Central memory CD4-positive, alpha-beta T cell (primary cell): ENCODE results near the gene TSPAN18.

Source experiments
- DNase-seq: peaks from one replicate; pipeline ENCODE4 v3.0.0; 2022

Gene TSPAN18

DNA sequence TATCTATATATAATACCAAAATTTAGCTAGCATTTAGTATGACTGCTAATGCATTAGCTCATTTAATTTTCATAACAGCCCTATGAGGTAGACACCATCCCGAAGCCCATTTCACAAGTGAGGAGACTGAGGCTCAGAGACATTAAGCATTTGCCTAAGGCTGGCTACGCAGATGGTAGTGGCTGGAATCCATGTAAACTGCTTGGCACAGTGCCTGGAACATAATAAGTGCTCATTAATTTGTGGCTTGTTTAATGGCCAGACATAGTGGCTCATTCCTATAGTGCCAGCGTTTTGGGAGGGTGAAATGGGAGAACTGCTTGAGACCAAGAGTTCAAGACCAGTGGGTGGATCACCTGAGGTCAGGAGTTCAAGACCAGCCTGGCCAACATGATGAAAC is 241.7 kb downstream of the TSPAN18 start:
- DNase-seq, result no peak

DNA sequence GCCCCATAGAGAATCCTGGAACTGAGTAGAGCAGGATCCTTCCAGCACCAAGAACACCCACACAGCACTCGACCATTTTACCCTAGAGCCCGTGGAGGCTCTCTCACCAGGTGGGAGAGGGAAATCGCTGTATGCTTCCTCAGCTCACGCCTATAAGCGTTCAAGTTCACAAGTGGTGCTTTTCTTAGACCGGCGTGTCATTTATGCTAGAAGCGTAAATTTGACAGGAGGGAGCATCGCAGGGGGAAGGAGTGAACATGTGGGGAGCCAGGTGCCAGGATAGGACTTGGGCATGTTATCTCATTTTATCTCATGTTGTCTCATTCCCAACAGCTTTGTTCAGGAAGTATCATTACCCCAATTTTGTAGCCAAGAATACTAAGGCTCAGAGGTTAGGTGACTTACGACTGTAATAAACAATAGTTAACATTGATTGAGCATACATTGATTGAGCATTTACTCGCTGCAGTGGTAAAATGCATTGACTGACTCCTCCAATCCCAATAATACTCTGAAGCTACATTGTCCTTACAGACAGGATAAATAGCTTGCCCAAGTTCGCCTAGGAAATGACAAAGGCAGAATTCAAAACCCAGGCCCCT is 243.0 kb downstream of the TSPAN18 start:
- DNase-seq, result no peak

DNA sequence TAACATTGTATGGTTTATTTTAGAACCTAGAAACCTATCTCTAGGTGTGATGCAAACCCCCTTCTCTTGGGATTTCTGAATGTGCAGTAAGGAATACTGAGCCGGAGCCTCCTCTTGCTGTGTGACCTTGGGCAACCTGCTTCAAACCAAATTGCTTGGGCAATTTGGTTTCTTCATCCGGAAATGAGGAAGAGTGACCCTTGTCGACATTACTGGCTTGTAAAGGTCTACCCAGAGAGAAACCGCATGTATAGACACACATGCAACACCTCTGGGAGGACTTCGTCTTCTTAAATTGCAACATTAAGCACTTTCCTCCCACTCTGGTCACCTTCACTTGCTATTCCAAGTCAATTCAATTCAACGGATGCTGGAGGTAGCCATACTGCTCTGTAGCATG is 243.5 kb downstream of the TSPAN18 start:
- no peak for DNase-seq

DNA sequence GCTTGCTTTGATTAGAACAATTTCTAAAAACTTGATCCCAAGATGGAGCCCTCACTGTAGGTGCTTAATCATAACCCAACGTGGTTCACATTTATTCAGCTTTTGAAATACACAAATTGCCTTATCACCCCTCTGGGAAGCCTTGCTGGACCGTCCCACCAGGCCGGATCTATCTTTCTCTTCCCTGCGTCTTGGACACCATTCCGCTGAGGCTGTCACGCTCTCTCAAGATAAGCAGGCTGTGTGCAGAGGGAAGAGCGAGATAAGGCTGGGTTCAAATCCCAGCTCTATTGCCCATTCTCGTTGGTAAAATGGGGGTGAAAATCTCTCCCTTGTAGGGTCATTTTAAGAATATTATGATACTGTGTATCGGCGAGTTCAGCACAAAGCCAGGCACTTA is 244.4 kb downstream of the TSPAN18 start:
- no peak for DNase-seq

DNA sequence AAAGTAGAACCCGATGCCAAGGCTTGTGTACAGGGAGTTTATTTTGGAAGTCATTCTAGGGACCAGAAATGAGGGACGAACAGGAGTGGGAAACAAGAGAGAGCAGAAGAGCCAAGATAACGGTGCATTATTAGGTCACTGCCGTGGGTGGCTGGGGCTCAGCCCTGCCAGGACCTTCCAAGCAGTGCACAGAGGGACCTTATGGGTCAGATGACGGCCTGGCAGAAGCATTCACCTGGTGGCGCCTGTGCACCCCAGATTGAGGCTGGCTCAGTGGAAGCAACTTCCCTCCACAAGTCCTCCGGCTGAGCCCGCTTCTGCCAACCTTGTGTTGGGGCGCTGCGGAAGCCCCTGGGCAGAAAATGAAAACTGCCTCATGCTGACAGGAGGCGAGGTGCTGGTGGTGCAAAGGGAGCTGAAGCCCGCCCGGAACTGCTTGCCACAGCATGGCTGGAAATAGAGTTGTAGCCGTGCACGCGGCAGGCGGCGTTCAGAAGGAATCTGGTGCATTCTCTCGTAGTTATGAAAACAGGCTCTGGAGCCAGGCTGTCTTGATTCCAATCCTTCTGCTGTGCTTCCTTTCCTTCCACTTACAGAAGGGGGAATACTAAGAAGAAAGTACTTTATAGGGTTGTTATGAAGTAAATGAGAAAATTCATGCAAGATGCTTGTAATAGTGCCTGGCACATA is 246.1 kb downstream of the TSPAN18 start:
- no peak for DNase-seq

DNA sequence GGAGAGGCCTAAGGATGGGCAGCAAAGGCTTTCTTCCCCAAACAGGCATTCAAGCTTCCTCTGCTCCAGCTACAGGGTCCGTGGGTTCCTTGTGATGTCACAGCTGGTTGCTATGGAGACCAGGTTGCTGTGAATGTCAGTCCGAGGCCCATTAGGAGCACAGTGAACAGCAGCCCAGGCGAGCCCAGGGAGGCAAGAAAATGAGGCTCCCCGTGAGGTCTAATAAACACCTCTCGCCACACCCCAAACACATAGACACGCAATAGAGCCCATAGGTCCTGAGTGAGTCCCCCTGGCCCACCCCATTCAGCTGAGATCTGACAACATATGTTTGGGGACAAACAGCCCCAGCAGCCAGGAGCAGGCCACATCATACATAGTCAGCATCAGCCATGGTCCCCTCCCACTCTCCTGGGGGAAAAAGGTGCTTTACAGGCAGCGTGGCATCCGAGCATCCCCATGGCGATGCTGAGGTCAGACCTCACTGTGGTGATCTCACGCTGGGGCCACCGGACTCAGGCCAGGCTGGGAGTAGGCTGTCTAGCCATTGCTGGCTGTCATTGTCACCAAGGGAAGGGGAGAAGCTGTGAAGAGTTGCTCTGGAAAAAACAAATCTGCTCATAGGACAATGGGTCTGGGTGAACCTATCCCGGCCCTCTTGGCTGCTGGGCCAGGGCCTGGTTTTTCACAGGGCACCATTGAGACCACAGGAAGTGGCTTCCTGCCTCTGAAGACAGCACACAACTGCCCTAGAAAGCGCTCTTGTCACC is 247.1 kb downstream of the TSPAN18 start:
- no peak for DNase-seq

DNA sequence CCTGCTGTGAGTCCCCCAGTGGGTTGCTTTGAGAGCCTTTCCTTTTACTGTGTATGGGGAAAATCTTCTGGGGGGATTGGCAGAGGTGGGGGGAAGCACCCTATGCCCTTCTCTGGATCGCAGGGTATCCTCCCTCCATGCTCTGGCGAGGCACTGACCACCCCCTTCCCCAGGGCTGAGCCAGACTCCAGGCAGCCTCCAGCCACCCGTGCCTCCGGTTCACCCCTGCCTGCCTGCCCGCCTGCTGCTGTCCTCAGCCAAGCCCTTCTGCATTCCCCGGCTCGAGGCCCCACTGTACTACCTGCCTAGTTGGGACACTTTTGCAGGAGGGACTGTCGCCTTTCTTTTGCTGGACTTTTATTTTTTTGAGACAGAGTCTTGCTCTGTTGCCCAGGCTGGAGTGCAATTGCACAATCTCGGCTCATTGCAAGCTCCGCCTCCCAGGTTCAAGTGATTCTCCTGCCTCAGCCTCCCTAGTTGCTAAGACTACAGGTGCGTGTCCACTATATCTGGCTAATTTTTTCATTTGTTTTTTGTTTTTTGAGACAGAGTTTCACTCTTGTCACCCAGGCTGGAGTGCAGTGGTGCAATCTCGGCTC is 247.7 kb downstream of the TSPAN18 start:
- DNase-seq, result no peak

DNA sequence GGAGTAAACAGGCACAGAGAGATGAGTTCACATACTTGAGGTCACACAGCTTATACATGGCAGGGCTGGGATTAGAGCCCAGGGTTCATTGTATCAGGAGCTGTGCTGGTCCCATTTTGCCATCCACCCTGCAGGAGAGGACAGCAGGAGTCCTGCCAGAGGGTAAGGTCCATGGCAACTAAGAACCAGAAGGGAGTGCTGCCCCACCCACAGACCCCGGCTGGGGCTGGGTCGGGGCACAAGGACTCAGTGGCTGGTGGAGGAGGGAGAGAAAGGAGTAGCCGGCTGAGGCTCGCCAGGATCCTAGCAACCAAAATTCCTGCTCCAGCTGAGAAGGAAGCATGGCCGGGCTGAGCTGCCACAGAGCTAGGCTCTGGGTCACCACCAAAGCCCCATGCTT is 249.8 kb downstream of the TSPAN18 start:
- DNase-seq, result no peak

DNA sequence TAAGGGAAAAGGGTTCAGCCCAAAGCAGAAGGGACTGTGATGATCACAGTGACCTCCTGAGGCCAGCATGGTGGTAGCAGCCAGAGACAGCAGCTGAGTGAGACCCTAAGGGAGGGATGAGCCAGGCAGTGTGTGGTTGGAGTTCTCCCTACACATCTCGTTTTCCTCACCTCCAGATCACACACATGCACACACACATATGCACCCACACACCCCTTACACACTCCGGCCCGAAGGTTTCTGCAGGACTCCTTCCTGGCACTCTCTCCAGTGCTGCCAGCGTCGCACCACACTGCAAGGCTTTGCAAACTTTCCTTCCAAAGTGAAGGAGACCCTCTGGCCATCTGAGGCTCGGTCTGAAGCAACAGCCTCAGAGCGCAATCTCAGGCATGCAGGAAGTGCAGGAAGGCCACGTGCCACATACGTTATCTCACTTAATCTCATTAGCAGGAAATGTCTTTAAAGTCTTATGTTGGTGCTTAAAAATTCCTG is 250.8 kb downstream of the TSPAN18 start:
- DNase-seq, result peak; percentile 10

DNA sequence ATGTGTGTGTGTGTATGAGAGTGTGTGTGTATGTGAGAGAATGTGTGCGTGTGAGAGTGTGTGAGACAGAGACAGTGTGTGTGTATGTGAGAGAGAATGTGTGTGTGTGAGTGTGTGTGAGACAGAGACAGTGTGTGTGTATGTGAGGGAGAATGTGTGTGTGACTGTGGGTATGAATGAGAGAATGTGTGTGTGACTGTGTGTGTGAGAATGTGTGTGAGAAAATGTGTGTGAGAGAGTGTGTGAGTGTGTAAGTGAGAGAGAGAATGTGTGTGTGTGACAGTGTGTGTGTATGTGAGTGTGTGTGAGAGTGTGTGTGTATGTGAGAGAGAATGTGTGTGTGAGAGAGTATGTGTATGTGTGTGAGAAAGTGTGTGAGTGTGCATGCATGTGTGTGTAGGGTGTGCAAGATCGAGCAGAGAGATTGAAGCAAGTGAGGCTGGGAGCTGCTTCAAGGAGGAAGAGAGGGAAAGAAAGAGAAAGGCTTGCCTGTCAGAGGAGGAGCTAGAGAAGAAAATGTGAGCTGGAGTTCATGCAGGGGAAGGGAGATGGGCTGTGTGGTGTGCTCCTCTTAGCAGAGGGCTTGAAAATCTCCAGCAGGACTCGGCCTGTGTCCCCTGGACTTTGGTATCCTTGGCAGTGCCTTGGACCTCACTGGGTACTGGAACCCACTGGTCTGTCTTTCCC is 251.7 kb downstream of the TSPAN18 start:
- no peak for DNase-seq

DNA sequence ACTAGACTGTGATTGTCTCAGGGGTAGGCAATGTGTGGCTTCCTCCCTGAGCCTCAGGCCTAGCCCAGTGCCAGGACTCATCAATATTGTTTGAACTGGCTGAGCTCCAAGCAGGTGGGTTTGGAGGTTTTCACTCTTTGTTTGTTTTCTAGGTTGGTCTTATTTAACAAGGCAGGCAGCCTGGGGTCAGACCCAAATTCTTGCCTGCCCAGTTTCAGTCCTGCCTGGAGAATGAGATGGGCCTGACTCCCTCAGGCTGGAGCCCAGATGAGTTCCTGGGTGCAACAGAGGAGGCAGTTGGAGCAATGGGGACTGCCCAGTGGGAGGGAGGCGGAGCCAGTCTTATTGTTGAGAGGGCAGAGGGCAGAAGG is 252.2 kb downstream of the TSPAN18 start:
- no peak for DNase-seq

DNA sequence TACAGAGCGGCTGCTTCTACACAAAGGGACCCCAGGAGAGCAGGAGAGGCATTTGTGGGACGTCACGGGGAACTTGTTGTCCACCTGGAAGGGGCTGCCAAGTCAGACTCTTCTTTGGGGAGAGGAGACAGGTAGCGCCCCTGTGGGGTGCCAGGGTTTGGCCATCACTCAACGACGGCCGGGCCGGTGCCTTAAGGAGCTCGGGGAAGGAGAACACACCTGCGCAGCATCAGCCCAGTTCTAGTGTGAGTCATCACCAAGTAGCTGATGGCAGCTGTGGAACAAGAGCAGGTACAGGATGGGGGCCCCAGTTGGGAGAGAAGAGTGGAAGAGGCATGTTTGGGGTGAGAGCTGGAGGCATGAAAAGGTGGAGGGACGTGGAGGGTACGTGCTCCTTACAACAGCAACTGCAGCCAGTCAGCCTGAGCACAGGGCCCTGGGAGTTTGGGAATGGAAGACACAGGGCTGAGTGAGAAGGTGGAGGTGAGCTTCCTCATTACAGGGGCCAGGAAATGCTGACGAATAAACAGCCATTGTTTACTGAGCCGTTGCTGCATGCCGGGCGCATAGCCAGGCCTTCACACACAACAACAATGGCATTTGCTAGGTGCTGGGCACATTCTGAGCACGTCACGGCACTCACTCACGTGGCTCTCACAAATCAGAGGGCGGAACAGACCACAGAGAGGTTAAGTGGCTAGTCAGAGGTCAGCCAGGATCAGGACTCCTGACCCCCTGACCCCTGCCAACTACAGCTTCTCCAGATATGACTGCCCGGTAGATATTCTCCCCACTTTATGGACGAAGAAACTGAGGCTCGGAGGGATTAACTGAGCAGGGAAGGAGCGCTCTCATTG is 253.0 kb downstream of the TSPAN18 start:
- DNase-seq, result no peak

DNA sequence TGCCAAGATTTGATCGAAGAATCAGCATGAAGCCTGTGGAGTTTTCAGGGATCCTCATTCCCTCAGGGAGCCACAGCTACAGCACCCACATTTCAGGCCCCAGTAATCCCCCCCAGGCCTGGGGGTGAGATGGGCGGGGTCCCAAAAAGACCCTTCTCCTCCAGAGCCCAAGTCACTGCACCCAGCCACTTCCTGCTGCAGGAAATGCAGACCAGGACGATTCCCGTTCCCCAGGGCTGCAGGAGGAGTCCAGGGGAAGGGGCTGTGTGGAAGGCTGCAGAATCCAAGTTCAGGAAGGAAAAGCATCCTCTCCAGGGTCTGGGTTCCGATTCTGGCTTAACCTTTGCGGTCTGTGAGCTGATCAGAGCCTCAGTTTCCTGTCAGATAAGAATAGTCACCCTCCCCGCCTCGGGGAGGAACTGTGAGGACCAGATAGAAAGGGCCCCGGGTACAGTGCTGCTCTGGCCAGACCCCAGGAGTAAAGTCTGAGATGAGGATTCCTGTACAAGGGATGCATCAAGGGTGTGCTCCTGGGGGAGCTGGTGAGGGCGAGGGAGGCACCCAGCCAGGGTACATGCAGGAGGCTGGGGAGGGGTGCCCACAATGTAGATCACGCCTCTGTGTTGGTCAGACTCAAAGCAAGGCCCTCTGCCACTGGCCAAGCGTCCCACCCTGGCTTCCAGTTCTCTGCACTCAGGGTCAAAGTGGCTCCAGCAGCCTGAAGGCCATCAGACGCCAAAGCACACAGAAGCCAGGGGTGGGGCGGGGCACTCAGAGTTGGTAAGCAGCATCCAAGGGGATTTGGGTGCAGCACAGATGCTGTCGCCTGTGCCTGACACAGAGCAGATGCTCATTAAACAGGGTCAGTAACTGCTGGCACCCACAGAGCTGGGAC is 254.0 kb downstream of the TSPAN18 start:
- no peak for DNase-seq
